NCI-H2107 treated with DMSO at 0.1 percent for 48 hours (cell line): ENCODE results near the gene SUCLA2.
"Not testable (repeated sequence)": the region's sequence is repeated elsewhere in the genome, so short reads cannot be mapped to it uniquely, and the experiment has no call there.

Experiments used
- DNase-seq: peaks from one replicate; lab custom pipeline; 2025; ENCODE audit not compliant: unreplicated experiment; lab: John Stamatoyannopoulos, UW

Gene SUCLA2

GRCh38 chr13:48001114-48001881 is at the start of gene SUCLA2:
TSS of gene SUCLA2 (minus strand) at chr13:48001273. CDS start at chr13:48001269, 4 bp downstream.
- peak; percentile 29 for DNase-seq

- DNase-seq = no peak
Observed at GRCh38 chr13:48050550-48050949, 49.5 kb upstream of the SUCLA2 start.

DNA sequence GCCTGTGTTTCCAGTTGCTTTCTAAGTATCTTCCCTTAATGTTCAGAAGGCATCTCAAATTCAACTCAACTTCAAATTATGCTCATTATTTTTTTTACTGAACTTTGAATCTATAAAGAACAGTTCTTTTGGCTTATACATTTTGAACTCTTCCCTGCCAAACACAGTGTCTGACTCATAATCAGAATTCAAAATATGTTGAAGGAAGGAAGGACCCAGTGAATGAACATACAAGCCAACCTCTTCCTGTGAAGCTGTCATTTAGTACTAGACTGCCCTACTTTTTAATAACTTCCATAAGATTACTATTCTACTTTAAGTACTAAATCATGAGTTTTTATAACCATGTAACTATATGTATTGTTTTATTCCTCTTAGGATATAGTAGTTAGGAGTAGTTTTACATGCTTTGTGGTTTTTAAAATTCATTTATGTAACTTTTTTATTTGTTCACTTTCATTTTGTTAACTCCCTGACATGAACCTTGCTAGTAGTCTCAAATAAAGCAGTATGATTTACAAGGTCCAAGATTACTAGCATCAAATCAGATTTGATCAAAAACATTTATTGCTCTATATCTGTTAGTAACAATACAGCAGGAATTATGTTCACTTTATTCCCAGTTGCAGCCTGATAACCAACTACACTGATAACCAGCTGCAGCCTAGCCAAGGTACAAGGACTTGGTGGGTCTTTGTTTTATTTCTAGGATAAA is 42.9 kb upstream of the SUCLA2 start:
- DNase-seq = no peak

GRCh38 chr13:48042894-48043293 is 41.8 kb upstream of the SUCLA2 start:
- no peak for DNase-seq

DNA sequence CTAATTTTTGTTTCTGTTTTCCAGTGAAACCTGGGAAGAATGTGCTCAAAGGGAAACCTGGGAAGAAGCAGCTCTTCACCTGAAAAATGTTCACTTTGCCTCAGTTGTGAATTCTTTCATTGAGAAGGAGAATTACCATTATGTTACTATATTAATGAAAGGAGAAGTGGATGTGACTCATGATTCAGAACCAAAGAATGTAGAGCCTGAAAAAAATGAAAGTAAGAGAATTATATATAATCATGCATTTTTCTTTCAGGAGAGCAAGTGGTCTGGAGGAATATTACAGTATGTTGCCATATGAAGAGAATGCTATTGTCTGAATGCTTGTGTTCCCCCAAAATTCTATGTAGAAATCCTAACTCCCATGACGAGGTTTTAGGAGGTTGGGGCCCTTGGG is 39.8 kb upstream of the SUCLA2 start:
- DNase-seq = no peak

- no peak for DNase-seq
Observed at GRCh38 chr13:48040049-48040448, 39.0 kb upstream of the SUCLA2 start.

DNA sequence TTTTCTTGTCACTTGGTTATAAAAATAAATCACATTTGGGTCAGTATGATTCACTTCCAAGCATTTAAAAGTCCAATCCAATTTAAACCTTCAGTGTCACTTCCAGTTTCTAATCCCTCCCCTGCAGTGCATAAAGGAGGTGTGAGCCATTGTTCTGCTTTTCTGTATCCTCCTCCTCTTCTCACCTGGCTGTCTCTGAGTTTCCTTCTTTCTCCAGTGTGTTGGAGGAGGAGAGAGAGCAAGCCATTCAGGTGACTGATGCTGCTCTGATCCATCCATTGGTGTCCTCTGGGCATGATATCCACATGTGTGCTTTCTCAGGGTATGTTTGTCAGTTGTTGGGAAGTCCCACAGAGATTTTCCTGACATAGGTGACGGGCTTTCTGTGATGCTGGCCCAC is 37.7 kb upstream of the SUCLA2 start:
- no peak for DNase-seq

- peak; percentile 78 for DNase-seq
Observed at GRCh38 chr13:48037346-48038173, 36.5 kb upstream of the SUCLA2 start, which contains the start of gene NUDT15. TSS of gene NUDT15 (plus strand) at chr13:48037726. CDS start at chr13:48037747, 21 bp downstream.

- no peak for DNase-seq
Observed at GRCh38 chr13:48029859-48030258, 28.8 kb upstream of the SUCLA2 start.

- no peak for DNase-seq
Observed at GRCh38 chr13:48028066-48028465, 27.0 kb upstream of the SUCLA2 start.

- DNase-seq = no peak
Observed at GRCh38 chr13:48019796-48020195, 18.7 kb upstream of the SUCLA2 start.

GRCh38 chr13:48018637-48019036 is 17.6 kb upstream of the SUCLA2 start:
- DNase-seq = no peak

GRCh38 chr13:48014359-48014758 is 13.3 kb upstream of the SUCLA2 start:
- no peak for DNase-seq

DNA sequence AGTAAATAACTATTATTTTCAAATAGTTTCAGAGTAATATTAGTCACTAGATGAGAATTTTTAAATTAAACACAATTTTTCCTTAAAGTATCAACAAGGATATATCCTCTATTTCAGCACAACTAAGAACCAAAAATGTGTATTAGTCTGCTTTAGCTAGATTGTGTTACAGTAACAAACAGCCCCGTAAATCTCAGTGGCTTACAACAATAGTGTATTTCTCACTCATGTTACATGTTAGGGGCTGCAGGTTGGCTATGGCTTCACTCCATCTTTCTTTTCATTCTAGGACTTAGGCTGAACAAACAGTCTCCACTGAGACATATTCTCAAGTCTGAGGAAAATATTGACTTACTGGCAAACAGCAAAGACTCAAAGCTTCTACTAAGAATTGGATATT is 11.6 kb upstream of the SUCLA2 start:
- no peak for DNase-seq

GRCh38 chr13:48010698-48011097 is 9.6 kb upstream of the SUCLA2 start:
- no peak for DNase-seq

GRCh38 chr13:48009284-48009683 is 8.2 kb upstream of the SUCLA2 start:
- no peak for DNase-seq

DNA sequence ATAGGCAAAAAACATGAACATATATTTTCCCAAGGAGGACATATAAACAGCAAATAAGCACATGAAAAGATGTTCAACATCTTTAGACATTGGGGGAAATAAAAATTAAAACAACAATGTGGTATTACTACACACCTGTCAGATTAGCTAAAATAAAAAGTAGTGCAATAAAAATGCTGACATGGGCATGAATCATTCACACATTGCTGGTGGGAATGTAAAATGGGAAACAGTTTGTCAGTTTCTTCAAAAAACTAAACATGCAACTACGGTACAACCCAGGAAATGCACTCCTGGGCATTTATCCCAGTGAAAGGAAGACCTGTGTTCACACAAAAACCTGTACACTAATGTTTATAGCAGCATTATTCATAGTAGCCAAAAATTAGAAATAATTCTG is 5.3 kb upstream of the SUCLA2 start:
- DNase-seq = no peak

DNA sequence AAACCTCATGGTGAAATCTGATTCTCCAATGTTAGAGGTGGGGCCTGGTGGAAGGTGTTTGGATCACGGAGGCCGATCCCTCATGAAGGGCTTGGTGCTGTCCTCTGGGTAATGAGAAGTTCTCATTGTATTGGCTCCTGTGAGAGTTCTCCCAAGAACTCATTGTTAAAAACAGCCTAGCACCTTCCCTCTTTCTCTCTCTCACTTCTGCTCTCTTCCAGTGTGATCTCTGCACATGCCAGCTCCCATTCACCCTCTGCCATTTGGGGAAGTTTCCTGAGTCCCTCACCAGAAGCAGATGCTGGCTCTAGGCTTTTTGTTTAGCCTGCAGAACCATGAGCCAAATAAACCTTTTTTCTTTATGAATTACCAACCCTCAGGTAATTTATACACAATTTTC is 3.1 kb upstream of the SUCLA2 start:
- DNase-seq = no peak

- not testable (repeated sequence) for DNase-seq
Observed at GRCh38 chr13:48001999-48002398, 926 bp upstream of the SUCLA2 start.

GRCh38 chr13:48000559-48001113 is 437 bp downstream of the SUCLA2 start:
- no peak for DNase-seq

GRCh38 chr13:47999973-48000372 is 1.1 kb downstream of the SUCLA2 start:
- no peak for DNase-seq
